BJ (cell line): ENCODE results near the gene ZNF541. TPM values are rescaled to one million over a fixed set of nuclear protein-coding genes. Genes with fewer than 3 reads are reported as not detected.

Experiments used
- CTCF ChIA-PET: fragments of 350-600 bp; formaldehyde crosslinking; extraction: SDS; loops from one replicate; lab custom pipeline; 2021; ENCODE audit warnings: antibody characterized with exemption, inconsistent platforms; lab: Yijun Ruan, JAX
- POLR2A ChIA-PET: fragments of 300-600 bp; sonication (Branson Sonifier 250); formaldehyde crosslinking; extraction: SDS; loops from one replicate; lab custom pipeline; 2021; ENCODE audit warnings: antibody characterized with exemption; lab: Charles Lee
- DNase-seq: peaks from one replicate; pipeline ENCODE4 v3.0.0-alpha.2; 2011; ENCODE audit warnings: low read depth
- H3K27me3 ChIP-seq: 2 replicates; pipeline ENCODE4 v1.6.0; 2011; ENCODE audit warnings: low read length; ENCODE audit not compliant: control insufficient read depth, insufficient read depth
- H3K36me3 ChIP-seq: 2 replicates; pipeline ENCODE4 v1.5.1; 2011; ENCODE audit warnings: low read length; ENCODE audit not compliant: control insufficient read depth, insufficient read depth
- H3K4me3 ChIP-seq: 2 replicates; pipeline ENCODE4 v1.5.1; 2011; ENCODE audit warnings: low read depth, mild to moderate bottlenecking, control low read depth, low read length
- polyA plus RNA-seq: library from polyadenylated mRNA; depleted of rRNA; stranded (reverse); fragments of >200 nt; gene quantifications from 2 replicates; pipeline ENCODE4 v1.2.3, GENCODE V29; 2011
- TF ChIP-seq, protein P1 (sequence below): IDR thresholded peaks from 2 replicates; pipeline ENCODE4 v1.5.1; 2011; ENCODE audit warnings: low read depth, mild to moderate bottlenecking, control low read depth, inconsistent platforms, low read length, moderate library complexity; ENCODE audit not compliant: insufficient read depth

ZNF541 gene
- polyA plus RNA-seq, 1 experiment: 0.06 TPM

DNA sequence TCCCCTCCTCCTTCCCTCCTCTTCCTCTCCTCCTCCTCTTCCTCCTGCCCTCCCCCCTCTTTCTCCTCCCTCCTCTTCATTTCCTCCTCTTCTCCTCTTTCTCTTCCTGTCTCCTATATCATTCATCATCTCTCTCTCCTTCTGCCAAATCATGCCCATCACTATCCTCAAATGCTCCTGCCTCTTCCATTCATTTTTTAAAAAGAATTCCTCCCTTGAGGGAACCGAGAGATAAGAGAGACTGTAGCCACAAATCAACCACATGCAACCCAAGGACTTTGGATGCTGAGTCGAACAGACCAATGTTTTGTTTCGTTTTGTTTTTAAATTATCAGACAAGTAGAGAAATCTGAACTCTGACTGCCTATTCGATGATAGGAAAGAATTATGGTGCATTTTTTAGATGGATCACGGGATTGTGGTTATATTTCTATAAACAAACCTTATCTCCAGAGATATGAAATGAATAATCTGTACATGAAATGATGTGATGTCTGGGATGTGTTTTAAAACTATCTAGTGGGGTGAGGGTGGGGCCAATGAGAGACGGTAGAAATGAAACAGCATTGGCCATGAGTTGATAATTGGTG lies 9.5 kb upstream of the ZNF541 start:
- CTCF ChIA-PET: no interaction called here
- POLR2A ChIA-PET: no interaction called here
- H3K36me3 ChIP-seq: no peaks in the 10 kb centered on the region
- no peak for DNase-seq
- TF ChIP-seq, protein P1, sequence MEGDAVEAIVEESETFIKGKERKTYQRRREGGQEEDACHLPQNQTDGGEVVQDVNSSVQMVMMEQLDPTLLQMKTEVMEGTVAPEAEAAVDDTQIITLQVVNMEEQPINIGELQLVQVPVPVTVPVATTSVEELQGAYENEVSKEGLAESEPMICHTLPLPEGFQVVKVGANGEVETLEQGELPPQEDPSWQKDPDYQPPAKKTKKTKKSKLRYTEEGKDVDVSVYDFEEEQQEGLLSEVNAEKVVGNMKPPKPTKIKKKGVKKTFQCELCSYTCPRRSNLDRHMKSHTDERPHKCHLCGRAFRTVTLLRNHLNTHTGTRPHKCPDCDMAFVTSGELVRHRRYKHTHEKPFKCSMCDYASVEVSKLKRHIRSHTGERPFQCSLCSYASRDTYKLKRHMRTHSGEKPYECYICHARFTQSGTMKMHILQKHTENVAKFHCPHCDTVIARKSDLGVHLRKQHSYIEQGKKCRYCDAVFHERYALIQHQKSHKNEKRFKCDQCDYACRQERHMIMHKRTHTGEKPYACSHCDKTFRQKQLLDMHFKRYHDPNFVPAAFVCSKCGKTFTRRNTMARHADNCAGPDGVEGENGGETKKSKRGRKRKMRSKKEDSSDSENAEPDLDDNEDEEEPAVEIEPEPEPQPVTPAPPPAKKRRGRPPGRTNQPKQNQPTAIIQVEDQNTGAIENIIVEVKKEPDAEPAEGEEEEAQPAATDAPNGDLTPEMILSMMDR: no peak
- H3K4me3 ChIP-seq: no peak overlapping the region
- H3K27me3 ChIP-seq: peaks cover 2% of the 10 kb centered on the region; the same call in 1 of the 2 replicates

DNA sequence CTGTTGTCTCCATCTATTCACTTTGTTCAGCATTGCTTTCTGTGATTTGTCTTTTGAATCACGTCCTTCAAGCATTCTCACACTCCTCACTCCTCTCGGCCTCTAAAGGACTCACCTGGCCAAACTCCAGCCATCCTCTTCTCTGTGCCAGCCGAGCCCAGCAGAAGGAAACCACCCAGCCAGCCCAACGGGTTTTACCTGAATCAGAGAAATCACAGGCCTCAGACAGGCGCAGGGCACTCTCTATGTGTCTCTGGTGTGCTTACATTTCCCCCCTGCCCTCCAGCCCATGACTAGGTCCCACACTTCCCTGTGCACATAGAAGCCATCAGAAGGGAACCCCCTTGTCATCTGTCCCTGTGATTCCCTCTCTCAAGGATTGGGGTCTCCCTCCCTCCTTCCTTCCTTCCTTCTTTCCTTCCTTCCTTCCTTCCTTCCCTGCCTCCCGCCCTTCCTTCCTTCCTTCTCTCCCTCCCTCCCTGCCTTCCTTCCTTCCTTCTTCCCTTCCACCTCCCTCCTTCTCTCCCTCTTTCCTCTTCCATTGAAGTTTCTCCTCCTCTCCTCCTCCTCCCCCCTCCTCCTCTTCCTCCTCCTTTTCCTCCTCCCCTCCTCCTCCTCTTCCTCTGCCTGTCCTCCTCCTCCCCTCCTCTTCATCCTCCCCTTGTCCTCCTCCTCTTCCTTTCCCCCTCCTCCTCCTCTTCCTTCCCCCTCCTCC lies 8.8 kb upstream of the ZNF541 start:
- Histone ChIP-seq H3K36me3 (no peaks in the 10 kb centered on the region), H3K4me3 (no peak overlapping the region), H3K27me3 (peaks cover 2% of the 10 kb centered on the region; the same call in 1 of the 2 replicates)
- no peak for DNase-seq
- ChIA-PET CTCF (interaction anchor here (0.7 kb wide), 1 partner anchor 67 kb away, joined by 3 read pairs; the partner anchor contains the start of gene NAPA), POLR2A (no interaction called here)
- TF ChIP-seq, protein P1: no peak

DNA sequence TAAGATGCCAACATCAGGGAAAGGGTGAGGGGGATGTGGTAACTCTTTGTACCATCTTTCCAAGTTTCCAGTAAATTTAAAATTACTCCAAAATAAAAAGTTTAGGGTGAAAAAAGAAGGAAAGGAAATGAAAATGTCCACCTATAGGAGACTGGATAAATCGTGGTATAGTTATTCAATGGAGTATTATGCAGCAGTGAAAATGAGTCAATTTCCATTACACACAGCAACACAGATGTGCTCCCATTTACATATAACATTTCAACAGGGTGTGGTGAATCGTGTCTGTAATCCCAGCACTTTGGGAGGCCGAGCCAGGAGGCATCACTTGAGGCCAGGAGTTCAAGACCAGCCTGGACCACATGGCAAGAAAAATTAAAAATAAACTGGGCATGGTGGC lies 7.4 kb upstream of the ZNF541 start:
- POLR2A ChIA-PET: no interaction called here
- H3K4me3 ChIP-seq: no peak overlapping the region
- TF ChIP-seq, protein P1: no peak

DNA sequence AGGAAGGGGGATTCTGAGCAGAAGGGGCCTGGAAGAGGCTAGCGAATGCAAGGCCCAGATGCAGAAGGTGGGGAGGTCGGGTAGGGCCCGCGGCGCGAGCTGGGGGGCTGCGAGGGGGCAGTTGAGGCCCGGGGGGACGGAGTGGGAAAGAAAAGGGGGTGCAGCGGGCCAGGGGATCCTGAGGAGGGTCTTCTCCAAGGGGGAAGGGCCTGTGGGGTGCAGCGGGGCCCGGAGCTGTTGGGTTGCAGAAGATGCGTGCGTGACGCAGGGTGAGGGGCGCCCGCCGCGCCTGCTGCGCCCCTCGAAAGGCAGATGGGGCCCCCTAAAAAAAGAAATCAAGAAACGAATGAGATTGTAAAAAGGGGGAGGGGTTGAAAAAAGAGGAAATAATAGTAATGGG lies 313 bp downstream of the ZNF541 start:
- ChIA-PET POLR2A (no interaction called here), CTCF (no interaction called here)
- Histone ChIP-seq H3K4me3 (no peak overlapping the region), H3K36me3 (no peaks in the 10 kb centered on the region), H3K27me3 (peaks cover 2% of the 10 kb centered on the region; the same call in 1 of the 2 replicates)
- DNase-seq: no peak
- TF ChIP-seq, protein P1: no peak

More for the DNA sequence above, 7.4 kb upstream of the ZNF541 start:
- CTCF ChIA-PET: no interaction called here
- H3K36me3 ChIP-seq: no peaks in the 10 kb centered on the region
- peaks cover 2% of the 10 kb centered on the region; the same call in 1 of the 2 replicates for H3K27me3 ChIP-seq
- DNase-seq: no peak

DNA sequence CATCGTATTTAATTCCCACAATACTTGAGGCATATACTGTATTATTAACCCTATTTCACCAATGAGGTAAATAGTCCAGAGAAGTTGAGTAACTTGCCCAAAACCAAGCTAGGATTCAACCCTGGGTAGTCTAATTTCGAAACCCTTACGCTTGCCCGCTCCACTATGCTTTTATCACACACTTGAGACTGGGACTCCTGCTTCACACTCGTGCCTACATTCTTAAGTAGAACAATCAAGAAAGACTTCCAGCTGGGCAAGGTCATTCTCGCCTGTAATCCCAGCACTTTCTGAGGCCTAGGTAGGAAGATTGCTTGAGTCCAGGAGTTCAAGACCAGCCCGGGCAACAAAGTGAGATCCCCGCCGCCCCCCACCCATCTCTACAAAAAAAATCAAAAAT lies 3.6 kb downstream of the ZNF541 start:
- Histone ChIP-seq H3K27me3 (peaks cover 2% of the 10 kb centered on the region; the same call in 1 of the 2 replicates), H3K4me3 (no peak overlapping the region), H3K36me3 (no peaks in the 10 kb centered on the region)
- ChIA-PET POLR2A (no interaction called here), CTCF (interaction anchor here (0.8 kb wide), 1 partner anchor 54 kb away, joined by 3 read pairs; the partner anchor contains the start of gene NAPA)
- TF ChIP-seq, protein P1: no peak
- DNase-seq: no peak
